Chondrocyte (in vitro differentiated cells): ENCODE results near the gene MYO18B. TPM values are rescaled to one million over a fixed set of nuclear protein-coding genes. Genes with fewer than 3 reads are reported as not detected.

Experiments used
- DNase-seq: peaks from one replicate; pipeline ENCODE4 v3.0.0; 2021; ENCODE audit warnings: mixed read lengths, low spot score
- H3K27ac Mint-ChIP-seq: one replicate; pipeline ENCODE4 v1.8.0; 2021; ENCODE audit warnings: mild to moderate bottlenecking, moderate library complexity, mixed read lengths; ENCODE audit not compliant: unreplicated experiment
- H3K27me3 Mint-ChIP-seq: 2 replicates; pipeline ENCODE4 v1.8.0; 2021; ENCODE audit warnings: low read depth, mixed read lengths
- H3K36me3 Mint-ChIP-seq: 2 replicates; pipeline ENCODE4 v1.8.0; 2021; ENCODE audit warnings: low read depth, mixed read lengths
- H3K4me1 Mint-ChIP-seq: 2 replicates; pipeline ENCODE4 v1.8.0; 2021; ENCODE audit warnings: low read depth, mild to moderate bottlenecking, mixed read lengths
- H3K4me3 Mint-ChIP-seq: one replicate; pipeline ENCODE4 v1.8.0; 2021; ENCODE audit warnings: mild to moderate bottlenecking, moderate library complexity, mixed read lengths; ENCODE audit not compliant: unreplicated experiment
- H3K9me3 Mint-ChIP-seq: 2 replicates; pipeline ENCODE4 v1.8.0; 2021; ENCODE audit warnings: low read depth, mixed read lengths
- CTCF ChIP-seq: fragments of 200-600 bp; sonication (generic); IDR thresholded peaks from 2 replicates; pipeline ENCODE4 v1.5.0; 2021; ENCODE audit warnings: antibody characterized with exemption, mild to moderate bottlenecking, moderate library complexity
- total RNA-seq: library from RNA; stranded (reverse); gene quantifications from 3 replicates; pipeline ENCODE4 v1.2.1, GENCODE V29; 2021

The MYO18B gene
- total RNA-seq, 1 donor from 2014 or later: 0.20 TPM

- Mint-ChIP-seq H3K4me3 (no peak overlapping the region), H3K9me3 (peaks cover 7% of the 10 kb centered on the region), H3K36me3 (no peaks in the 10 kb centered on the region), H3K4me1 (no peaks in the 10 kb centered on the region), H3K27me3 (peaks cover 5% of the 10 kb centered on the region), H3K27ac (no peak overlapping the region)
- DNase-seq: no peak
- no peak for TF ChIP-seq CTCF
These were observed 220.7 kb downstream of the MYO18B start for GRCh38 chr22:25962711-25963110.

GRCh38 chr22:25964961-25965730 lies 223.2 kb downstream of the MYO18B start:
- no peak overlapping the region for H3K4me3 Mint-ChIP-seq
- no peaks in the 10 kb centered on the region for H3K4me1 Mint-ChIP-seq
- H3K9me3 Mint-ChIP-seq: peaks cover 7% of the 10 kb centered on the region
- no peak overlapping the region for H3K27ac Mint-ChIP-seq
- DNase-seq: no peak
- H3K27me3 Mint-ChIP-seq: peaks cover 5% of the 10 kb centered on the region
- H3K36me3 Mint-ChIP-seq: no peaks in the 10 kb centered on the region
- TF ChIP-seq CTCF: no peak

DNA sequence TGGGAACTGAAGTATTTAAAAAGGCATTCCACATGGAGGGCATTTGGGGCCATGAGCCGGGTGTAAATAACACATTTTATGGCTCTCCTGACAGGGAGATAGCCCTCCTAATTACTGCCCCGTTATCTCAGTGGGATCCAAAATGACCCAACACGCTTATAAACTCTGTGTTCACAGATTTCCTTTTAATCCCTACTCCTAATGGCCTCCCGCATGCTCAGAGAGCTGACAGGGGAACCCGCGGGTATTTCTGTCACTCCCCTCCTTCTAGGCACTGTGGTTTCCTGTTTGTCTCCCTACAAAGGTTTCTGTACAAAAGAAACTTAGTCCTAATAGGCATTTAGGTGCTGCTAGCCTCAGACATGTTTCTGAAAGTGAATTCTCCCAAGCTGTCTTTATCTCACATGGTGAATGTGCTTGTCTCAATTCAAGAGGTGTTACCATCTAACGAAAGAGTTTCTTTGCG lies 224.5 kb downstream of the MYO18B start:
- no peak overlapping the region for H3K27ac Mint-ChIP-seq
- no peaks in the 10 kb centered on the region for H3K36me3 Mint-ChIP-seq
- peaks cover 7% of the 10 kb centered on the region for H3K9me3 Mint-ChIP-seq

GRCh38 chr22:25969286-25969685 lies 227.3 kb downstream of the MYO18B start:
- no peak overlapping the region for H3K4me3 Mint-ChIP-seq
- H3K4me1 Mint-ChIP-seq: no peaks in the 10 kb centered on the region
- TF ChIP-seq CTCF: no peak
- peaks cover 2% of the 10 kb centered on the region for H3K27me3 Mint-ChIP-seq
- DNase-seq: no peak
- no peaks in the 10 kb centered on the region for H3K36me3 Mint-ChIP-seq
- H3K27ac Mint-ChIP-seq: no peak overlapping the region
- peaks cover 3% of the 10 kb centered on the region for H3K9me3 Mint-ChIP-seq

More for the DNA sequence above, 224.5 kb downstream of the MYO18B start:
- DNase-seq: no peak
- Mint-ChIP-seq H3K4me1 (no peaks in the 10 kb centered on the region), H3K27me3 (peaks cover 4% of the 10 kb centered on the region), H3K4me3 (no peak overlapping the region)
- TF ChIP-seq CTCF: no peak

DNA sequence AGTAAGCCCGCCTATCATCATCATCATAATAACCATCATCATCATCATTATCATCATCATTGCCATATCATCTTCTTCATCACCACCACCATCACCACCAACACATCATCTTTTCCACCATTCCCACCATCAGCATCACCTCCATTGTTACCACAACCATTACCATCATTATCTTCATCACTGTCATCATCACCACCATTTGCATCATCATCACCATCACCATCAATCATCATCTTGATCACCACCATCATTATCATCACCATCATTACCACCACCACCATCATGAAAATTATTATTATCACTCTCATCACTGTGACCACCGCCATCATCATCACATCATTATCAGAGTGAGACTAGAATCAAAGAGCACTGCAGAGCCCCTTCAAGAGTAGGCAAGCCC lies 227.9 kb downstream of the MYO18B start:
- TF ChIP-seq CTCF: no peak
- H3K36me3 Mint-ChIP-seq: no peaks in the 10 kb centered on the region
- DNase-seq: no peak
- no peaks in the 10 kb centered on the region for H3K4me1 Mint-ChIP-seq
- H3K27ac Mint-ChIP-seq: no peak overlapping the region
- peaks cover 3% of the 10 kb centered on the region for H3K27me3 Mint-ChIP-seq
- H3K4me3 Mint-ChIP-seq: no peak overlapping the region
- peaks cover 3% of the 10 kb centered on the region for H3K9me3 Mint-ChIP-seq
